ENCODE data around the gene IRS2. TPM values are rescaled to one million over a fixed set of nuclear protein-coding genes. Genes with fewer than 3 reads are reported as not detected.

IRS2 gene
- total and polyA plus RNA-seq, 2 experiments from 2014 or later, result 3.6 to 14.5 TPM

DNA sequence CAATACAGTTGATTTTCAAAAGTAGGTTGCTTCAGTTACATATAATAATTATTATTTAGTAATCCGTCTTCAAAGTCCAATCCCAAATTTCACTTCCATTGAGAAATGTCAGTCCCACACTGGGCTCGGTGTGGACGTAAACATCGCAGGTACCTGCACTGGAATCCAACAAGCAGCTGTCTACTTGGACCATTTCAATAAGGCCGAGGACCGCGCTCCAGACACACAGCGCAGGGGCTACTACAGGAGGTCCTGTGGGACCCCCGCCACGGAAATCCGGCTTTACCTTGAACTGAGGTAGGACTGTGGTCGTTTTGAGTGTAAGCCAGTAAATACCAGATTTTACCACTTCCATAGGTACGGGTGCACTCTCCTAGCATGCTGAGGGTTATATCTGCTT is 30.8 kb downstream of the IRS2 start (continued):
- TF ChIP-seq ZNF462 (CRISPR knock-in tag; IDR thresholded peaks at IDR 0.05) (no peak), EZH2phosphoT487 (IDR thresholded peaks at IDR 0.05; ENCODE audit: unreplicated experiment) (no peak), ETS1 (IDR thresholded peaks at IDR 0.05) (no peak)

DNA sequence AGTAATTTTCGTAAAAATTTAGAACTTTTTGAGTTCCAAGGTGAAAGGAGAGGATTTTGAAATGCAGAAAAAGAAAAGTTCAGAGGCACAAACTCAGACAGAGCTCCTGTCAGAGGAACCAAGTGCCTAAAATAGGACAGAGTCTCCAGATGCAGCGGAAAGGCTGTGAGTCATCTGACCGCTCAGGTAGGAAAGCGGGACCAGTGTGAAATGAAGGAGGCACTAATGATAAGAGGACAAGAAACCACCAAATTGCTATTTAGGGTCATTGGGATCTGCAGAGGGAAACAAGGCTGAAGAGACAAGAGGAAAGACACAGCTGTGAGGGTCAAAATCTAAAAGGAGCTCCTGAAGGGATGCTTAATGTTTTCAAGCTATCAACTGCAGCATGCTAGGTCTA is 34.9 kb downstream of the IRS2 start:
- H3K36me3 Mint-ChIP-seq (ENCODE audit: low read depth), result peaks cover 22% of the 10 kb centered on the region; the same call in 2 of the 3 replicates
- H3K36me3 ChIP-seq (ENCODE audit: insufficient read depth), result no peaks in the 10 kb centered on the region; the same call in 1 of the 2 replicates
- H3K27ac ChIP-seq (ENCODE audit: low read depth), result no peak overlapping the region
- no peak overlapping the region for H3K4me3 ChIP-seq
- ATAC-seq (no peak), DNase-seq (ENCODE audit: low spot score) (no peak)
- 0 out of 2 replicates have a peak, but pooled peaks cover 4% of the 10 kb centered on the region for H3K4me1 ChIP-seq (ENCODE audit: insufficient read depth)
- no peak overlapping the region for H3K4me3 Mint-ChIP-seq
- H4K20me1 ChIP-seq (replicated peaks; ENCODE audit: insufficient read depth), result 0 out of 2 replicates have a peak, but pooled peaks cover 2% of the 10 kb centered on the region
- 0 out of 2 replicates have a peak, but pooled peaks cover 2% of the 10 kb centered on the region for H3K79me2 ChIP-seq (replicated peaks; ENCODE audit: insufficient read depth)
- no peaks in the 10 kb centered on the region for H3K27me3 Mint-ChIP-seq (ENCODE audit: insufficient read depth, low read depth, poor library complexity)
- no peaks in the 10 kb centered on the region for H3K9me2 ChIP-seq (ENCODE audit: insufficient read depth)
- H3K4me2 ChIP-seq, result no peak overlapping the region
- no peak overlapping the region for H3K27ac Mint-ChIP-seq
- no peaks in the 10 kb centered on the region for H3F3A ChIP-seq (replicated peaks; ENCODE audit: low read depth)
- peaks cover 9% of the 10 kb centered on the region for H3K4me1 Mint-ChIP-seq
- no peaks in the 10 kb centered on the region for H3K9me3 Mint-ChIP-seq
- H2AFZ ChIP-seq, result no peak overlapping the region
- H3K27me3 ChIP-seq (ENCODE audit: insufficient read depth), result no peaks in the 10 kb centered on the region
- TF ChIP-seq STAT1 (IDR thresholded peaks at IDR 0.05; ENCODE audit: unreplicated experiment), result no peak
- no peak for TF ChIP-seq ZNF462 (CRISPR knock-in tag; IDR thresholded peaks at IDR 0.05)
- TF ChIP-seq EZH2phosphoT487 (IDR thresholded peaks at IDR 0.05; ENCODE audit: unreplicated experiment), result no peak
- no peak for TF ChIP-seq POLR2AphosphoS5 (IDR thresholded peaks at IDR 0.05; ENCODE audit: low read depth)
- no peak for TF ChIP-seq NANOG (IDR thresholded peaks at IDR 0.05; ENCODE audit: borderline replicate concordance)
- no peak for TF ChIP-seq ZNF114 (CRISPR knock-in tag; IDR thresholded peaks at IDR 0.05)
- TF ChIP-seq EZH2 (IDR thresholded peaks at IDR 0.05; ENCODE audit: low read depth, unreplicated experiment), result no peak

Data from GM23338 (cell line).